B cell (primary cell): Measurements from ENCODE around the gene RERE. TPM values are rescaled to one million over a fixed set of nuclear protein-coding genes. Genes with fewer than 3 reads are reported as not detected.
A peak's percentile ranks its signal among the peaks of the same experiment; 100 is the strongest.

Experiments used
- ATAC-seq: fragments of 200-7000 bp; cut with Tn5 transposase; one replicate; pipeline ENCODE4 v1.10.0; 2021; ENCODE audit warnings: low read depth, mild to moderate bottlenecking, moderate number of reproducible peaks, moderate library complexity
- CTCF ChIA-PET: fragments of 350-600 bp; sonication (Branson Sonifier 250); formaldehyde crosslinking; loops from one replicate; lab custom pipeline; 2021; ENCODE audit warnings: antibody characterized with exemption, inconsistent platforms; lab: Charles Lee
- POLR2A ChIA-PET: fragments of 350-600 bp; sonication (Branson Sonifier 250); formaldehyde crosslinking; loops from one replicate; lab custom pipeline; 2021; ENCODE audit warnings: antibody characterized with exemption; lab: Charles Lee
- DNase-seq: peaks from one replicate; pipeline ENCODE4 v3.0.0; 2013
- H2AFZ ChIP-seq: 2 replicates; pipeline ENCODE4 v1.6.1; 2012; ENCODE audit warnings: mild to moderate bottlenecking, low read depth, low read length; ENCODE audit not compliant: insufficient read depth, poor library complexity, severe bottlenecking
- H3K27ac ChIP-seq, 2 donors: 1 replicate in 1 of 2; 2 replicates in 1 of 2; pipeline ENCODE4 v1.5.1; 2012 to 2013; ENCODE audit warnings: low read length in 2 of 2, mild to moderate bottlenecking in 2 of 2, moderate library complexity in 1 of 2
- H3K27me3 ChIP-seq, 4 experiments: fragments of 200-600 bp in 1 of 4; sonication (generic) in 1 of 4; replicated peaks in 1 of 4; 1 replicate in 2 of 4; 2 replicates in 2 of 4; pipeline versions ENCODE4 v1.6.1 to v1.7.0; 2013 to 2016; ENCODE audit warnings: low read length in 3 of 4, mild to moderate bottlenecking in 2 of 4, mixed read lengths in 1 of 4, moderate library complexity in 1 of 4; ENCODE audit not compliant: insufficient read depth in 4 of 4, control insufficient read depth in 3 of 4; ENCODE audit errors: control extremely low read depth in 1 of 4
- H3K36me3 ChIP-seq, 2 experiments: replicated peaks in 1 of 2; 1 replicate in 1 of 2; 2 replicates in 1 of 2; pipeline versions ENCODE4 v1.6.1 to v1.7.1; 2013; ENCODE audit warnings: low read length in 1 of 2; ENCODE audit not compliant: insufficient read depth in 2 of 2, control insufficient read depth in 1 of 2; ENCODE audit errors: control extremely low read depth in 1 of 2, extremely low read depth in 1 of 2
- H3K4me1 ChIP-seq, 2 donors: fragments of 200-600 bp in 1 of 2; sonication (generic) in 1 of 2; 1 replicate in 1 of 2; 2 replicates in 1 of 2; pipeline versions ENCODE4 v1.5.1 to v1.6.1; 2013 to 2017; ENCODE audit warnings: low read length in 2 of 2; ENCODE audit not compliant: control insufficient read depth in 2 of 2, insufficient read depth in 2 of 2
- H3K4me2 ChIP-seq: replicated peaks from 2 replicates; pipeline ENCODE3; 2012; ENCODE audit warnings: mild to moderate bottlenecking, low read depth, low read length; ENCODE audit not compliant: poor library complexity, severe bottlenecking
- H3K4me3 ChIP-seq, 5 experiments: fragments of 200-600 bp in 1 of 5; sonication (generic) in 1 of 5; 1 replicate in 3 of 5; 2 replicates in 2 of 5; pipeline versions ENCODE4 v1.5.1 to v1.7.0; 2011 to 2016; ENCODE audit warnings: low read length in 4 of 5, mild to moderate bottlenecking in 4 of 5, low read depth in 2 of 5, control low read depth in 1 of 5, moderate library complexity in 1 of 5; ENCODE audit not compliant: insufficient read depth in 1 of 5; ENCODE audit errors: control extremely low read depth in 1 of 5, extremely low read depth in 1 of 5
- H3K79me2 ChIP-seq: fragments of 200-600 bp; sonication (generic); one replicate; pipeline ENCODE4 v1.6.0; 2016; ENCODE audit warnings: low read length; ENCODE audit not compliant: control insufficient read depth, insufficient read depth
- H3K9ac ChIP-seq: fragments of 200-600 bp; sonication (generic); 2 replicates; pipeline ENCODE4 v1.6.1; 2017; ENCODE audit warnings: mild to moderate bottlenecking, low read length, moderate library complexity
- H3K9me3 ChIP-seq, 3 donors: one replicate each; pipeline versions ENCODE4 v1.6.1 to v1.7.1; 2013; ENCODE audit warnings: low read length in 2 of 3; ENCODE audit not compliant: control insufficient read depth in 2 of 3, insufficient read depth in 1 of 3; ENCODE audit errors: control extremely low read depth in 1 of 3
- H4K20me1 ChIP-seq: 2 replicates; pipeline ENCODE4 v1.6.0; 2012; ENCODE audit warnings: mild to moderate bottlenecking, low read length; ENCODE audit not compliant: insufficient read depth, control insufficient read depth, poor library complexity, severe bottlenecking
- H3K27ac Mint-ChIP-seq: one replicate; pipeline ENCODE4 v1.8.0; 2021; ENCODE audit warnings: mixed read lengths
- H3K27me3 Mint-ChIP-seq: one replicate; pipeline ENCODE4 v1.8.0; 2021; ENCODE audit warnings: mixed read lengths
- H3K4me1 Mint-ChIP-seq: one replicate; pipeline ENCODE4 v1.8.0; 2021; ENCODE audit warnings: mixed read lengths
- H3K4me3 Mint-ChIP-seq: one replicate; pipeline ENCODE4 v1.8.0; 2021; ENCODE audit warnings: mixed read lengths
- H3K9me3 Mint-ChIP-seq: one replicate; pipeline ENCODE4 v1.8.0; 2022; ENCODE audit warnings: mixed read lengths; ENCODE audit not compliant: insufficient read depth
- EZH2 ChIP-seq: IDR thresholded peaks from 2 replicates; pipeline ENCODE4 v1.6.1; 2012; ENCODE audit warnings: borderline replicate concordance, low read depth, mild to moderate bottlenecking, moderate library complexity, low read length; ENCODE audit not compliant: insufficient read depth, poor library complexity, severe bottlenecking
- WGBS: methylation state at CpG from one replicate; pipeline ENCODE4 v1.1.5; 2013; ENCODE audit warnings: missing lambda C conversion rate; ENCODE audit not compliant: insufficient coverage; 5-methylcytosine and 5-hydroxymethylcytosine counted together
- intact Hi-C: fragments of 100-400 bp; cut with micrococcal nuclease; formaldehyde crosslinking; loops from one replicate; pipeline ENCODE4 v1.10.0; 2022
- polyA plus RNA-seq: library from polyadenylated mRNA; depleted of rRNA; stranded (reverse); fragments of >200 nt; gene quantifications from 2 replicates; pipeline ENCODE4 v1.2.3, GENCODE V29; 2012
- total RNA-seq, 2 donors: library from RNA; stranded (reverse); fragments of 120-200 nt in 1 of 2; gene quantifications; 1 replicate in 1 of 2; 2 replicates in 1 of 2; pipeline versions ENCODE4 v1.2.3 to v1.2.4, GENCODE V29; 2013 to 2022
- TF ChIP-seq, protein P1 (sequence below): fragments of 200-600 bp; IDR thresholded peaks from one replicate; pipeline ENCODE4 v1.8.0; 2022; ENCODE audit warnings: antibody characterized with exemption, mild to moderate bottlenecking

Gene RERE
- total and polyA plus RNA-seq, 2 donors (not counting 1 experiment from before 2014, with no cell fraction given): 27.3 to 132 TPM

DNA sequence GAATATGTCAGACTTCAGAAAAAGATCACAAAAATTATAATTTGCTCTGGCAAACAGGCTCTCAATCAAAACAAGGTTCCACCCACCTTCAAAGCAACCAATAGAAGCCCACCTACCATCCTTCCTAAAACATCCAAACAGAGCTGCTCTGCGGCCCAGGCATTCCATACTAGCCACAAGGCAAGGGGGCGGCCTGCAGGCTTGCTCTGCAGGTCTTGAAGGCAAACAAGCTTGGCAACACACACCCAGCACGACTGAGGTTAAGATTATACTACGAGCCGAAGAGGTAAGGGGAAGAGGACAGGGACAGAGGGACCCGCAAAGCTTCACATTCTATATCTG is 292.3 kb downstream of the RERE start:
- CTCF ChIA-PET: interaction anchor here (1.1 to 2.1 kb wide), 9 partner anchors 10 to 324 kb away, joined by 3 to 13 read pairs (median 4); no protein-coding TSS in a partner anchor
- H2AFZ ChIP-seq: peak overlapping the region; percentile 65
- Mint-ChIP-seq H3K4me3 (no peak overlapping the region), H3K27ac (no peak overlapping the region), H3K9me3 (peaks cover 2% of the 10 kb centered on the region), H3K4me1 (peaks cover 59% of the 10 kb centered on the region), H3K27me3 (no peaks in the 10 kb centered on the region)
- peaks cover 0 to 18% of the 10 kb centered on the region in 2 experiments for H3K36me3 ChIP-seq
- peak overlapping the region; percentile 1 to 78 (median 60) for H3K4me3 ChIP-seq
- H3K9me3 ChIP-seq: peaks cover 0 to 7% (median 0%) of the 10 kb centered on the region in 3 donors
- intact Hi-C loops: loop anchor here (1.0 to 10.0 kb wide), 4 partner anchors 9 to 103 kb away; no protein-coding TSS in a partner anchor
- no peaks in the 10 kb centered on the region for H3K27me3 ChIP-seq
- 24% methylated on average over 2 of the region's 6 CpGs for WGBS
- peak overlapping the region; percentile 73 for H3K4me2 ChIP-seq
- H3K4me1 ChIP-seq: peaks cover 46 to 51% of the 10 kb centered on the region in 2 donors
- TF ChIP-seq, protein P1, sequence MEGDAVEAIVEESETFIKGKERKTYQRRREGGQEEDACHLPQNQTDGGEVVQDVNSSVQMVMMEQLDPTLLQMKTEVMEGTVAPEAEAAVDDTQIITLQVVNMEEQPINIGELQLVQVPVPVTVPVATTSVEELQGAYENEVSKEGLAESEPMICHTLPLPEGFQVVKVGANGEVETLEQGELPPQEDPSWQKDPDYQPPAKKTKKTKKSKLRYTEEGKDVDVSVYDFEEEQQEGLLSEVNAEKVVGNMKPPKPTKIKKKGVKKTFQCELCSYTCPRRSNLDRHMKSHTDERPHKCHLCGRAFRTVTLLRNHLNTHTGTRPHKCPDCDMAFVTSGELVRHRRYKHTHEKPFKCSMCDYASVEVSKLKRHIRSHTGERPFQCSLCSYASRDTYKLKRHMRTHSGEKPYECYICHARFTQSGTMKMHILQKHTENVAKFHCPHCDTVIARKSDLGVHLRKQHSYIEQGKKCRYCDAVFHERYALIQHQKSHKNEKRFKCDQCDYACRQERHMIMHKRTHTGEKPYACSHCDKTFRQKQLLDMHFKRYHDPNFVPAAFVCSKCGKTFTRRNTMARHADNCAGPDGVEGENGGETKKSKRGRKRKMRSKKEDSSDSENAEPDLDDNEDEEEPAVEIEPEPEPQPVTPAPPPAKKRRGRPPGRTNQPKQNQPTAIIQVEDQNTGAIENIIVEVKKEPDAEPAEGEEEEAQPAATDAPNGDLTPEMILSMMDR: no peak
- no peak for TF ChIP-seq EZH2
- H4K20me1 ChIP-seq: no peaks in the 10 kb centered on the region
- peak overlapping the region; percentile 94 to 98 for H3K27ac ChIP-seq
- peak; percentile 6 for ATAC-seq
- H3K79me2 ChIP-seq: peaks cover 39% of the 10 kb centered on the region
- H3K9ac ChIP-seq: peak overlapping the region; percentile 77
- no peak for DNase-seq
- POLR2A ChIA-PET: interaction anchor here (1.6 kb wide), 1 partner anchor 176 kb away, joined by 12 read pairs; no protein-coding TSS in a partner anchor

DNA sequence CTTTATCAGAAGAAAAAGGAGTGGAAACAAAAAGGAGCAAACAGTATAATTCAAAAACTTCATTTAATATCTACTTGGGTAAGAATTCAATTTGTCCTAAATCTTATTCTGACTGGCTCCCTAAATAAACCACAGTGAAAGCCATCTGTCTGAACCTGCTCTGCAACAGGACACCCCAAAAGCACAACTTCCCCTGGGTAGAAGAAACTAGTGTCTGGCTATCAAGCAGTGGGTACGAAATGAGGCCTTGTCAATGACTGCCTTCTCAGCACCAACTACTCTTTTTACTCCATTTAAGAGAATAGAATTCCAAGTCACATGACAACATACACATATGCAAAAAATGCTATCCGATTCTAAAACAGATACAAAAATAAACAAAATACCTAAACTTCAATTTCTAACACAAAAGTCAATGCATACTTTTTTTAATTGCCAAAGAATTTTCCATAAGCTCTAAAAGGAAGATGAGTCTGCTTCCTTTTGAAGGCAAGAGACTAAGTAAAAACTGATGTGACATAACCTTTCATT is 292.7 kb downstream of the RERE start:
- peak overlapping the region; percentile 94 to 98 for H3K27ac ChIP-seq
- POLR2A ChIA-PET: interaction anchor here (1.6 kb wide), 1 partner anchor 177 kb away, joined by 12 read pairs; no protein-coding TSS in a partner anchor
- H2AFZ ChIP-seq: no peak overlapping the region
- no peak overlapping the region for H3K27ac Mint-ChIP-seq
- H3K9me3 ChIP-seq: peaks cover 0 to 7% (median 0%) of the 10 kb centered on the region in 3 donors
- peaks cover 44% of the 10 kb centered on the region for H3K79me2 ChIP-seq
- H3K27me3 Mint-ChIP-seq: no peaks in the 10 kb centered on the region
- ATAC-seq (no peak), DNase-seq (no peak)
- no peak for TF ChIP-seq EZH2
- H3K9ac ChIP-seq: peak overlapping the region; percentile 77
- no peaks in the 10 kb centered on the region for H4K20me1 ChIP-seq
- peak overlapping the region; percentile 73 for H3K4me2 ChIP-seq
- H3K4me3 ChIP-seq: peak overlapping the region; percentile 1 to 78 (median 60)
- H3K4me1 ChIP-seq: peaks cover 48 to 52% of the 10 kb centered on the region in 2 donors
- peaks cover 0 to 18% of the 10 kb centered on the region in 2 experiments for H3K36me3 ChIP-seq
- no peaks in the 10 kb centered on the region for H3K27me3 ChIP-seq
- no CpG with 5 or more reads among the region's 2 CpGs for WGBS
- CTCF ChIA-PET: interaction anchor here (1.1 to 2.1 kb wide), 7 partner anchors 9 to 324 kb away, joined by 3 to 13 read pairs (median 6); no protein-coding TSS in a partner anchor
- peaks cover 2% of the 10 kb centered on the region for H3K9me3 Mint-ChIP-seq
- intact Hi-C loops: loop anchor here (1.0 to 10.0 kb wide), 5 partner anchors 8 to 127 kb away; no protein-coding TSS in a partner anchor
- peaks cover 57% of the 10 kb centered on the region for H3K4me1 Mint-ChIP-seq
- H3K4me3 Mint-ChIP-seq: no peak overlapping the region
